ENCODE measurements around the gene MLKL.

GRCh38 chr16:74721716-74722115 is 21.1 kb upstream of the MLKL start:
- TF ChIP-seq TAF1 (IDR thresholded peaks at IDR 0.05; ENCODE audit: low read depth, low read length) (no peak), POLR2A (IDR thresholded peaks at IDR 0.05; ENCODE audit: low read depth, low read length) (no peak), PAX5 (IDR thresholded peaks at IDR 0.05; ENCODE audit: insufficient read depth, low read length, severe bottlenecking) (no peak)

All from GM12891 (cell line).